Measurements from ENCODE around the gene UBE3A.
"Not testable (repeated sequence)": the region's sequence is repeated elsewhere in the genome, so short reads cannot be mapped to it uniquely, and the experiment has no call there.

DNA sequence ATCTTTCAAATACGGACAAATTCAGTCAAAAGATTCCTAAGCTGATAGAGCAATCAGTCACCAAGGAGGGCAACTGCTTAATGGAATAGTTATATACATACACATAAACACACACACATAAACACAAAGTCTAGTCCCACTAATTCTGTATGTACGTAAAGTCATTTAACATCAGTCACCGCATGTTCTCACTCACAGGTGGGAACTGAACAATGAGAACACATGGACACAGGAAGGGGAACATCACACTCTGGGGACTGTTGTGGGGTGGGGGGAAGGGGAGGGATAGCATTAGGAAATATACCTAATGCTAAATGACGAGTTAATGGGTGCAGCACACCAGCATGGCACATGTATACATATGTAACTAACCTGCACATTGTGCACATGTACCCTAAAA is 29.1 kb downstream of the UBE3A start:
- not testable (repeated sequence) for TF ChIP-seq CTCF (IDR thresholded peaks at IDR 0.05); POLR2AphosphoS5 (IDR thresholded peaks at IDR 0.05; ENCODE audit: low read depth, low read length); TCF7L2 (IDR thresholded peaks at IDR 0.05; ENCODE audit: low read depth, low read length)
- TF ChIP-seq, protein P1, sequence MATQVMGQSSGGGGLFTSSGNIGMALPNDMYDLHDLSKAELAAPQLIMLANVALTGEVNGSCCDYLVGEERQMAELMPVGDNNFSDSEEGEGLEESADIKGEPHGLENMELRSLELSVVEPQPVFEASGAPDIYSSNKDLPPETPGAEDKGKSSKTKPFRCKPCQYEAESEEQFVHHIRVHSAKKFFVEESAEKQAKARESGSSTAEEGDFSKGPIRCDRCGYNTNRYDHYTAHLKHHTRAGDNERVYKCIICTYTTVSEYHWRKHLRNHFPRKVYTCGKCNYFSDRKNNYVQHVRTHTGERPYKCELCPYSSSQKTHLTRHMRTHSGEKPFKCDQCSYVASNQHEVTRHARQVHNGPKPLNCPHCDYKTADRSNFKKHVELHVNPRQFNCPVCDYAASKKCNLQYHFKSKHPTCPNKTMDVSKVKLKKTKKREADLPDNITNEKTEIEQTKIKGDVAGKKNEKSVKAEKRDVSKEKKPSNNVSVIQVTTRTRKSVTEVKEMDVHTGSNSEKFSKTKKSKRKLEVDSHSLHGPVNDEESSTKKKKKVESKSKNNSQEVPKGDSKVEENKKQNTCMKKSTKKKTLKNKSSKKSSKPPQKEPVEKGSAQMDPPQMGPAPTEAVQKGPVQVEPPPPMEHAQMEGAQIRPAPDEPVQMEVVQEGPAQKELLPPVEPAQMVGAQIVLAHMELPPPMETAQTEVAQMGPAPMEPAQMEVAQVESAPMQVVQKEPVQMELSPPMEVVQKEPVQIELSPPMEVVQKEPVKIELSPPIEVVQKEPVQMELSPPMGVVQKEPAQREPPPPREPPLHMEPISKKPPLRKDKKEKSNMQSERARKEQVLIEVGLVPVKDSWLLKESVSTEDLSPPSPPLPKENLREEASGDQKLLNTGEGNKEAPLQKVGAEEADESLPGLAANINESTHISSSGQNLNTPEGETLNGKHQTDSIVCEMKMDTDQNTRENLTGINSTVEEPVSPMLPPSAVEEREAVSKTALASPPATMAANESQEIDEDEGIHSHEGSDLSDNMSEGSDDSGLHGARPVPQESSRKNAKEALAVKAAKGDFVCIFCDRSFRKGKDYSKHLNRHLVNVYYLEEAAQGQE (IDR thresholded peaks at IDR 0.05; ENCODE audit: insufficient read depth in 1 of 2, low read depth in 2 of 2, low read length in 1 of 2): not testable (repeated sequence)

Data from Panc1 (cell line).